ELF-1 (cell line): ENCODE results near the gene REN.

Experiments used
- DNase-seq: peaks from one replicate; pipeline ENCODE4 v3.0.0-alpha.2; 2016; ENCODE audit warnings: low read depth, low spot score

REN gene

DNA sequence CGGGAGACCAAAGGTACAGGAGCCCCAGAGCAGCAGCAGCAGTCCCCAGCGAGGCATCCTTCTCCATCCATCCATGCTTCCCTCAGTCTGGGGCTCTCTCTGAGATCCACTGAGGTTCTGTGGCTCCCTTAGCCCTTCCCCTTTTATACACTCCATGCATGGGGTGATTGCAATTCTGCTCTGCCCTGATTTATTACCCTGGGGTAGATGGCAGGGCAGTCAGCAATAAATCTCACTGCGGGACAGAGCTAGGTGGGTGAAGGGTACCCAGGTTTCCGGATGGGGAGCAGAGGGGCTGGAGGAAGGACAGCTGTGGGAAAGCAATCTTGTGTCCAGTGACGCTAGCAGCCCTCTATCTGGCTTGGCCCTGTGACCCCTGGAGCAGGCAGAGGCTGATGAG is at the start of gene REN:
REN (minus strand) TSS at position 119 of the 400 bp plus-strand sequence; CDS start at position 75, 44 bp downstream.
- DNase-seq = no peak

- DNase-seq = peak; percentile 83
These were observed 47.8 kb upstream of the REN start, which contains the start of gene GOLT1A for GRCh38 chr1:204213668-204214662. GOLT1A (minus strand) TSS chr1:204213988; CDS start chr1:204213906, 82 bp downstream.

DNA sequence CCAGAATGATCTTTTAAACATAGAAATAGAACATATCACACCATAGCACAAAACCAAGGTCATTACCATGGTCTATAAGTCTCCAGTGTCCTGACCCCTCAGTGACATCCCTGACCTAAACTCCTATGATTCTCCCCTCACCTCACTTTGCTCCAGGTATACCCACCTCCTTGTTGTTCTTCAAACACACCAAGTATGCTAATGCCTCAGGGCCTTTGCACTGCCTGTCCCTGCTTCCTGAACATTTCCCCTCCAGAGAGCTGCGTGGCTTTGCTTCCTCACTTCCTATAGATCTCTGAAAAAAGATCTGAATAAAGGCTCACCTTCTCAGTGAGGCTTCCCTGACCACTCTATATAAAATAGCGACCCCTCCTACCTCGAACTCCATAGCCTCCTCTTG is 46.6 kb upstream of the REN start:
- no peak for DNase-seq

DNA sequence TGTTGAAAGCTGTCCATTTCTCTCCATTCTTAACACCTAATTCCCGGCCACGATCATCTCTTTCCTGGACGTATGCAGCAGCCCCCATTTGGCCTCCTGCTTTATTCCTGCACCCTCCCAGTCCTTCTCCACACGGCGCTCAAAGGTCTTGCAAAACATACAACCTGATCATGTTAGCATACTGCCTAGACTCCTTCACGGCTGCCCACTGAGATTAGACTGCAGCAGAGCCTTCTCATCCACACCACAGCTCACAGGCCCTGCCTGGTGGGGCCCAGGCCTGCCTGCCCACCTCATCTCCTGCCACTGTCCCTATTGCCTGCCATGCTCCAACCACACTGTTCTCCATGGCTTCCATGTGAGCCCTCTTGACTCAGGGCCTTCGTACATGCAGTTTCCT is 44.9 kb upstream of the REN start:
- DNase-seq = no peak

DNA sequence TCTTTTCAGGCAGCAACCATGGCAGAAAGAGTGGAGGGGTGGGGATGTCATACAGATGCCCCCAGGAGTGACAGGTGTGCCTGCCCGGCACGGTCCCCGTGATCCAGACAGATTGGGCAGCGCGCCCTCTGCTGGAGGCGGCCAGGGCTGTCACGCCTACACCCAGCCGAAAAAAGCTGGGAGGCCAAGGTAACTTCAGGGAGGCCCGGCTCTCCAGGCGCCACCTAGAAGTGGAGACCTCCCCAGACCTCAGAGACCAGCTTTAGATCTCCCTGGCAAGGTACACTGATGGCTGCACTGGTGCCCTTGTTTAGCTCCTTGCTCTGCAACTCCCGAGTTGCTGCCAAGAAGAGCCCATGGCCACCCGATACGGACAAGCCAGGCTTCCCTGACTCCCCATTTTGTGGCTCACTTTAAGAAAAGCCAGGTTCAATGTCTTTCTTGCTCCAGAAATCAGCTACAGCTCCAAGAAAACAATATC is 41.0 kb upstream of the REN start:
- DNase-seq = peak; percentile 90

DNA sequence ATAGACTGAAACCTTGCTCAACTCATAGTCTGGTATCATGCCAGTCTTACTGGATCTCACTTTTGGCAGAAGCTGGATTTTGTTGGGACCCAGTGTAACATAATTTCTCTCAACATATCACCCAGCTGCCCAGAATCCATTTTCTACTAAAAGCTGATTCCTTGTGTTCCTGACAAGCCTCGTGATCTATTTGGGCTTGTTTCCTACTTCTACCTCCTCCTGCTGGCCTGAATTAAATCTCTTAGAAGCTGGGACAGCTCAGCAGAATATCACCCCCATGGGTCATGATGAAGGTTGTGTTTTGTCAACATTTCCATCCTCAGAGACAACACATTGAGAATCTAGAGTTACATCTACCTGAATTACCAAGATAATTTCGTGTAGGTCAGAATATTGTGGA is 40.0 kb upstream of the REN start:
- DNase-seq = no peak

GRCh38 chr1:204205486-204205885 is 39.3 kb upstream of the REN start:
- no peak for DNase-seq

DNA sequence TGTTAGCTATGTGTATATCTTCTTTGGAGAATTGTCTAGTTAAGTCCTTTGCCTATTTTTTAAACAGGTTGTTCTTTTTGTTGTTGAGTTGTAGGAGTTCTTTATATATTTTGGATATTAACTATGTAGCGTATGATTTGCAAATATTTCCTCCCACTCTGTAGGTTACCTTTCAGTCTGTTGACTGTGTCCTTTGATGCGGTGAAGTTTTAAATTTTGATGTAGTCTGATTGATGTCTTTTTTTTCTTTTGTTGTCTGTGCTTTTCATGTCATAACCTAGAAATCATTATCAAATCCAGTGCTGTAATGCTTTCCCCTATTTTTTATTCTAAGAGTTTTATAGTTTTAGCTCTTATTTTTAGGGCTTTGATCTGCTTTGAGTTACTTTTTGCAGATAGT is 38.8 kb upstream of the REN start:
- no peak for DNase-seq

DNA sequence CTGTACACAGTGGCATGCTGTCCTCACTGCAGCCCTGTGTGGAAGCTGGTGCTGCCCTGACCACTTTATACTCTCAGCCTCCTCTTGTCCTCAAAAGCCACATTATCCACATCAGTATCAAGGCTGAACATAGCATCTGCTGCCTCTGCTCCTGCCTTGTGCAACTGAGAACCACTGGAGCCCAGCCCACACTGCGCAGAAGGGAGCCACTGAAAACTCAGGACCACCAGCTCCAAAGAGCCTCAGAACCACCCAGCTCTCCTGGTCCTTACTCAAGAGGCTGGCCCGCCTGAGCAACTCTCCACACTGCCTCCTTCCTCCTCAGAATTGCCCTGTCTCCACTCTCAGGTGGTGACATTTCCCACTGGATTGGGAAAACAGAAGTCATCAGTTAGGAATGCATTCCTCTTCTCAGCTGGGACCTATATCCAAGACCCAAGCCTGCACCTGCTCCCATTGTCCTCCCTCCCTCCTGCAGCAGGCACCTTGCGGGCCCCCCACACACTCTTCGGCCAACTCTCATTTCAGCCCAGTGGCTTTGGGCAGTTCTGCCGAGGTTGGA is 37.1 kb upstream of the REN start:
- no peak for DNase-seq

GRCh38 chr1:204202481-204202880 is 36.3 kb upstream of the REN start:
- DNase-seq = no peak

GRCh38 chr1:204201348-204202040 is 35.4 kb upstream of the REN start:
- DNase-seq = peak; percentile 23

GRCh38 chr1:204199579-204199978 is 33.4 kb upstream of the REN start:
- no peak for DNase-seq

DNA sequence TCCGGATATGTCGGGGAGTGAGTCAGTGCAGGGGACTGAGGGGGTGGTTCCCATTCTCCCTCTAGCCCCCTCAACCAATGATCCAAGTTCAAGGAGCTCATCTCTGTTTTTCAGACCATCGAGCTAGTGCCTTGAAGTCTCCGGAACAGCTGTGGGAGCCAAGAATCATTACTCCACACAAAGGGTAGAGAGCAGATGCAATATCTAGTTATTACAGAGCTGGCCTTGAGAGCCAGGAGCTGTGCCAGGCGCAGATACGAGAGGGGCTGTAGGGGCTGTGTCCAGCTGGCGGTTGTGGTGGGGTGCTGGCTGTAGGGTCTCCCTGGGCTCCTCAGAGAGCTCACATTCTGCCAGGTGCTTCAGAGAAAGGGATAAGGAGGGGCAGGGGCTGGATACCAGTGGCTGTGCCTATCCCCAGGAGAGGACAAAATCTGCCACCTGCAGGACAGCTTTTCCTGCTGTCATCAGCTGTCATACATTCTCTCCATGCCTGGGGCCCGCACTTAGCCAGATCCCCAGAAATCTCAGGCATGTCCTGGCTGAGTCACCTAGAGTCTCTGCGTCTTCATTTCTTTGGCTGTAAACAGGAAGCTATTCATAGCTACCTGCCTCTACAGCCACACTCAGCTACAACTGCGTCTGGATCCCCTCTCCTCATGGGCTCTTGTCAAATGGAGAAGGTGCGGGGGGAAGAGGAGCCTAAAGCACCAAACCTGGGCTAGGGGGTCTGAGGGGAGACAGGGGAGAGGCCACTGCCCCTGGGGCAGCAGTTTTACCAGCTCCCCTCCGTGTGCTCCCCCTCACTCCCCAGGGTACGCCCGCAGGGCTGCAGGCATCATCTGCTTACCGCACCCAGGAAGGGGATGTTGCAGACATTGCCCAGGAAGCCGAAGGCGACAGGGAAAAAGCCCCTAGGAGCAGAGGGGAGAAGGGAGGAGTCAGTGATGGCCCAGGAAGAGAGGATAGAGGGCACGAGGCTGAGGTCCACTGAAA is 32.5 kb upstream of the REN start:
- peak; percentile 78 for DNase-seq

DNA sequence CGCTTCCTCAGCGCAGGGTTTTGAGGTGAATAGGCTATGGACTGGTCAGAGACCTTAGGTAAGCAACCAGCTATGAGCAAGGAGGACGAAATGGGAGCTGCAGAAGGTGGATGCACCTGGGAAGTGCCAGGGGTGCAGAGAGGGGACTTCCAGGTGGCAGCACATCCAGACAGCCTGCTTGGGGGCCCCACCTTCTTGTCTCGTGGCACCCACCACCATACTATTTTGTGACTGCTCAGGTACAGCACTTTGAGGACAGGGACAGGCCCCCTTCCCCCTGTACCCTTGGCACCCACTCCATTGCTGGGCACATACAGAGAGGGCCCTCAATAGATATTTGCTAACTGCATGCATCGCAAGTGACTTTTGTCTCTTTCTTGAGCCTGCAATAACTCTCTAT is 30.9 kb upstream of the REN start:
- DNase-seq = no peak

DNA sequence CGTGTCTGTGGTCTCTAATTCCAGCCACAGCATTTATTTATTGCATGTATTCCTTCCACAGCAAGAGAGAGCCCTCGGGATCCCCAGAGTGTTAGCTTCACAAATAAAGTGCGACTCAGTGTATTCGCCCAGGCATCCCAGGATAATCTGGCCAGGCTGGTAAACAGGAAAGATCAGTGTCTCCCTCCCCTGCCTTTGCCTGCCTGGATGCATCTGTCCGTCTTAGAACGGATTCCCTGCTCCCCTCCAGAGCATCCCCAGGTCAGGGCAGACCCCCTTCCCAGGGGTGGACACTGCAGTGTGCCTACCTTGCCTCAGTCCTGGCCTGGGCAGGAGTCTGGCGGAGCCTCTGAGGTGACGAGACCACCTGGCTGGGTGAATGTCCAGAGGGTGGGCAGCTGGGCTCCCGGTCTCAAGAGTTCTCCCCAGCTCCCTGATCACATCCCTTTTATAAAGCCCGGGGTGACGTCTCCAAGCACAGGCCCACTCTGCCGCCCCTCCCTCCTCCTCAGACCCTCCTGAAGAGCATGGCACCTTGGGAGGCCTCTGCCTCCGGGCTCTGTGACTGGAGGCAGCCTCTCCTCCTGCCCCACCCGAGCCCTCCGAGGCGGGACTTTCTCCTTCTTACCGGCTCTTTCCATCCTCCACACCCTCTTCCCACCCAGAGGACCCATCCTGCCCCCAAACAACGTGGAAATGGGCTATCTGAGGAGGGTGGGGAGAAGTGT is 30.1 kb upstream of the REN start, which contains the start of gene KISS1:
KISS1 (minus strand) TSS at position 424 of the 728 bp plus-strand sequence. CDS start 3,615 bp downstream, outside the sequence.
- peak; percentile 14 for DNase-seq

DNA sequence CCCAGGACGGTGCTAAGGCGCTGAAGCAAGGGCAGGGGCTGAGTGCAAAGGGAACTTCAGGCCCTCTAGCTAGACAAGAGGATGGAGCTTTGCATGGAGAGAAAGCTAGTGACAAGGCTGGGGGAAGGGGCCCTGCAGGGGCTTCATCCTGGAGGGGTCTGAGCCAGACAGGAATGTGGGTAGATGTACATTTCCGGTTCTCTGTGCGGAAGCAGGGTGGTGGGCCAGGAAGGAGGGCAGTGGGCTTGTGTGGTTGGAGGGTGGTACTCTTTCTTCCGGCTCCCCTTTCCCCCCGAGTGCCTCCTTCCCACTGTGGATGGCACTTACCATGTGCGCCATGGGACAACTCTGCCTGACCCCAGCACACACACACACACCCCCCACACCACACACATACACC is 28.6 kb upstream of the REN start:
- DNase-seq = no peak

DNA sequence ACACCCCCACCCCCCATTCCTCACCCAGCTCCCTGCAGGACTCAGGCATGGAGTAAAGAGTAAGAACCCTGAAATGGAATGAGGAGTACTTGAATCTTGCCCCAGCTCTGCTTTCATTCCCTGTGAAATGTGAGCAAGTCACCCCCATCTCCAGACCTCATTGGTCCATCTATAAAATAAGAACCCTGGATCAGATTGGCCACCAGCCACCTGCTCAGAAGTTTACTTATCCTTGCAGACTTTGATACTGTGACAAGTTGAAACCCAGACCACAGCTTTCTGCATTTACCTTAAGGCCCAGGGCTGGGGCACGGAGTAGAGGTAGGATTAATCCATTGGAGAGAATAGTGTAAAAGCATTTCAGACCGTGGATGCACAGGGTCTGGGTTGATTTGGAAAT is 27.9 kb upstream of the REN start:
- no peak for DNase-seq

- no peak for DNase-seq
These were observed 26.6 kb upstream of the REN start for GRCh38 chr1:204192589-204193352.

- no peak for DNase-seq
These were observed 25.9 kb upstream of the REN start for GRCh38 chr1:204192046-204192445.
